GM19328 (cell line): ENCODE data around the gene AZU1.
"Not testable (repeated sequence)": the region's sequence is repeated elsewhere in the genome, so short reads cannot be mapped to it uniquely, and the experiment has no call there.

ENCODE experiments used
- ATAC-seq: cut with Tn5 transposase; IDR thresholded peaks from one replicate; pipeline ENCODE4 v1.9.1; 2021; ENCODE audit warnings: mild to moderate bottlenecking, moderate library complexity; ENCODE audit not compliant: unreplicated experiment

Gene AZU1

DNA sequence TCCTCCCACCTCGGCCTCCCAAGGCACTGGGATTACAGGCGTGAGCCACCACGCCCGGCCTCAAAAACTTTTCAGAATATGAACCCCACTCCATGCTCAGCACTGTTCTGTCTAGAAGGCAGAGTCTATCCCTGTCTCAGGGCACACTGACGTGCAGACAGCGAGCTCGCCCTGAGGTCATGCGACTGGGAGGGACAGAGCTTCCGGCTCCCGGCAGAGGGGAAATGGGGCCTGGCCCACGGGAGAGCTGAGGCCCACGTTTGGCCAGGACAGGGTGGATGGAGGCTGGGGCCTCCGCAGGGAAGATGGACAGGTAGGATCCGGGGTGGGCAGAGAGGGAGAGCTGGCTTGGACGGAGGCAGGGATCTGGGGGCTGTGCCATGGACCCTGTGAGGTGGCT is 2.8 kb upstream of the AZU1 start:
- no peak for ATAC-seq

- no peak for ATAC-seq
Observed at GRCh38 chr19:825897-826644, 1.6 kb upstream of the AZU1 start.

DNA sequence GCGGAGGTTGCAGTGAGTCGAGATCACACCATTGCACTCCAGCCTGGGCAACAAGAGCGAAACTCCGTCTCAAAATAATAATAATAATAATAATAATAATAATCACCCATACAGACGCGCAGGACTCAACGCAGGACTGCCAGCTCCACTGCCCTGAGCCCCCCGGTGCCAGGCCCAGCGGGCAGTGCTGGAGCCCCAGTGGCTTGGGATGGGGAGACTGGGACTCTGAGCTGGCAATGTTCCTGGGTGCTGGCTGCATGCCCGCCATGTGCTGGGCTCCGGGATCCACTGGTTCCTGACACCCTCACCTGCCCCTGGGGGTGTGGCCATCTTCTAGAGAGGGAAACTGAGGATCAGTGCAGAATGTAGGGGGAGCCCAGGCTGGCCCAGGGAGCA is 325 bp upstream of the AZU1 start:
- no peak for ATAC-seq

GRCh38 chr19:829129-829758 is 1.6 kb downstream of the AZU1 start:
- no peak for ATAC-seq

DNA sequence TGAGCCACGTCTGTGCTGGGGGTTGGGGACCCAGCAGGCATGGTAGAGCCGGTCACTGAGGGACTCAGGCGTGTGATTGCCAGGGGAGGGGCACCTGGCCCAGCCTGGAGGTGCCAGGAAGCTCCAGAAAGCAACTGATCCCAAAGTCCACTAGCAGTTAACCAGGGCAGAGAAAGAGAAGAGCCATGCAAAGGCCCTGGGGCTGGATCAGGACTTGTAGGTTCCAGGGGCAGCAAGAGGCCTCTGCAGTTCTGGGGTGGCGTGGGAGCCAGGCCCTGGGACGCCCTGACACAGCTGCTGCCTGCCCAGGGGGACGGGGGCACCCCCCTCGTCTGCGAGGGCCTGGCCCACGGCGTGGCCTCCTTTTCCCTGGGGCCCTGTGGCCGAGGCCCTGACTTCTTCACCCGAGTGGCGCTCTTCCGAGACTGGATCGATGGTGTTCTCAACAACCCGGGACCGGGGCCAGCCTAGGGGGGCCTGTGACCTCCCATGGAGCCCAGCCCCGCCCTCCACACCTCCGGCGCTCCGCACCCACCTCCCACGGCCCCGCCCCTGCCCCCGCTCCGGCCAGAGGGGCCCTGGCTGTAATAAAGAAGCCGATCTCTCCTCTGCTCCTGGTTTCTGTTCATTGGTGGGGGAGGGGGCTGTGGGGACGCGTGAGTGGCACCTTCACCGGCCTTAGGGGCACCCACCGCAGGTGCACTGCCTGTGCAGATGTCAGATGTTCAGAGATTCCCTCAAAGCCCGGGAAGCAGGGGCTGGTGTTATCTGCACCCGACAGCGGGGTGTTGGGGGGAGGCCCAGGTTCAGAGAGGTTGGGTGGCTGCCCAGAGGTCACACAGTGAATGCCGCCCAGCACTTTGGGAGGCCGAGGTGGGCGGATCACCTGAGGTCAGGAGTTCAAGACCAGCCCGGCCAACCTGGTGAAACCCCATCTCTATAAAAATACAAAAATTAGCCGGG is 4.1 kb downstream of the AZU1 start:
- no peak for ATAC-seq

DNA sequence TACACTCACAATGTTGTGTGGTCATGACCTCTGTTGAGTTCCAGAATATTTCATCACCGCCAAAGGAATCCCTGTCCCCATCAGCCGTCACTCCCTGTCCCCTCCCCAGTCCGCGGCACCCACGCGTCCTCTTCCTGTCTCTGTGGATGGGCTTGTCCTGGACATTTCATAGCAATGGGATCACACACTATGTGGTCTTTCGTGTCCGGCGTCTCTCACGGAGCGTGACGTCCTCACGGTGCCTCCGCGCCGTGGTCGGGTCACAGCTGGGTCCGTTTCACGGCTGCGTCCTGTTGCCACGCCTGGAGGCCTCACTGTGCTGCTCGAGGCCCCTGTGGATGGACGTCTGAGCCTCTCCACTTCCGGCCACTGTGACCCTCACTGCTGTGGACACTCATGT is 6.6 kb downstream of the AZU1 start:
- no peak for ATAC-seq

DNA sequence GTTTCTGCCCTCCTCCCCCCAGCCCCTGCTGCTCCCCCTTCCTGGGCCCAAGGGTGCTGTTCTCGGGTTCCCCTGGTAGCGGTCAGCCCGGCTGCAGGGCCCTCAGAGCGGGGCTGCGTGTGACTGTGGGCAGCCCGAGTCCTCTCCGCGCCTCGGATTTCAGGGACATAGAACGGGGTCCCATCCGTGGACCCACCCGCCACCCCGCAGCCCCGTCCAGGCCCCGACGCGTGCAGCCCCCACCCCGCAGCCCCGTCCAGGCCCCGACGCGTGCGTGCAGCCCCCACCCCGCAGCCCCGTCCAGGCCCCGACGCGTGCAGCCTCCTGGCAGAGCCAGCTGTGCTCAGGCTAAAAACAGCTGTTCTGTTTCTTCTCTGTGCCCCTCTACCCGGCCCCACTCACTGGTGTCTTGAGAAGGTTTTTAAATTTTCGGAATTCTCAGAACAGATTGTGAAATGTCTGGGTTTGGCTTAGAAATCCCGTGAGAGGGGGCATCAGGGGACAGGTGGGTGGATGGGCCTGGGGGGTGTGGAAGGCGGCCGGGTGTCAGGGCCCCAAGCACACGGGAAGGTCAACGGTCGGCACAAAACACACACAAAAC is 7.7 kb downstream of the AZU1 start:
- no peak for ATAC-seq

GRCh38 chr19:840519-841206 is 13.0 kb downstream of the AZU1 start, which contains the start of gene PRTN3:
TSS of gene PRTN3 (plus strand) at chr19:840999. CDS start at chr19:841009, 10 bp downstream.
- no peak for ATAC-seq

- not testable (repeated sequence) for ATAC-seq
Observed at GRCh38 chr19:842802-843179, 15.2 kb downstream of the AZU1 start.

GRCh38 chr19:843180-843835 is 15.7 kb downstream of the AZU1 start:
- no peak for ATAC-seq

- no peak for ATAC-seq
Observed at GRCh38 chr19:843836-844545, 16.4 kb downstream of the AZU1 start.

DNA sequence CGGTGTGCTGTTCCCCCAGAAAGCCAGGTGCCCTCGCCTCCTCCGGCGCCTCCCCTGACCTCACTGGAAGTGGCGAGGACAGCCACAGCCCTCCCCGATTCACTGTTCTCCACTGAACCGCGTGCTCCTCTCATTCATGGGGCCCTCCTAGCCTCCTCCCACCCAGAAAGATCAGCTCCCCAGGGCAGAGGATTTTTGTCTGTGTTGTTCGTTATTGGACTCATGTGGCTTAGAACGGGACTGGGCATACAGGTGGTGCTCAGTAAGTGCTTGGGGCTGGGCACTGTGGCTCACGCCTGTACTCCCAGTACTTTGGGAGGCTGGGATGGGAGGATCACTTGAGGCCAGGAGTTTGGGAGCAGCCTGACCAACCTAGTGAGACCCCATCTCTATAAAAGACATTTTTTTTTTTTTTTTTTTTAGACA is 16.9 kb downstream of the AZU1 start:
- no peak for ATAC-seq

DNA sequence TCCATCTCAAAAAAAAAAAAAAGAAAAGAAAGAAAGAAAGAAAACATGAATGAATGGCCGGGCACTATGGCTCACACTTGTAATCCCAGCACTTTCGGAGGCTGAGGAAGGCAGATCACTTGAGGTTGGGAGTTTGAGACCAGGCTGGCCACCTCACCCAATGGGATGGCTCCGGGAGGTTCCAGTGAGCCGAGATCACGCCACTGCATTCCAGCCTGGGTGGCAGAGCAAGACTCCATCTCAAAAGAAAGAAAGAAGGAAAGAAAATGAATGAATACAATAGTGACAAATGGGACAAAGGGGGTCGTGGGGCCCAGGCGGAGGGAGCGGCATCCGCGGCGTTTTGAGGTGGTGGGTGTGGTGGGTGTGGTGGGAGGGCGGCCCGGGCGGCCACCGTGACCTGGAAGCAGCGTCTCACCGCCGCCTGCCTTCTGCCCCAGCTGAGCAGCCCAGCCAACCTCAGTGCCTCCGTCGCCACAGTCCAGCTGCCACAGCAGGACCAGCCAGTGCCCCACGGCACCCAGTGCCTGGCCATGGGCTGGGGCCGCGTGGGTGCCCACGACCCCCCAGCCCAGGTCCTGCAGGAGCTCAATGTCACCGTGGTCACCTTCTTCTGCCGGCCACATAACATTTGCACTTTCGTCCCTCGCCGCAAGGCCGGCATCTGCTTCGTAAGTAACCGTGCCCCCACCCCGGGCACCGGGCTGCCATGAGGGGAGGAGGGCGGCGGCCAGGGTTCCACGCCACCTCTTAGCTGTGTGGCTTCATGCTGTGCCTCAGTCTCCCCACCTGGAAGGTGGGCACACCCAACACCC is 18.3 kb downstream of the AZU1 start:
- no peak for ATAC-seq

DNA sequence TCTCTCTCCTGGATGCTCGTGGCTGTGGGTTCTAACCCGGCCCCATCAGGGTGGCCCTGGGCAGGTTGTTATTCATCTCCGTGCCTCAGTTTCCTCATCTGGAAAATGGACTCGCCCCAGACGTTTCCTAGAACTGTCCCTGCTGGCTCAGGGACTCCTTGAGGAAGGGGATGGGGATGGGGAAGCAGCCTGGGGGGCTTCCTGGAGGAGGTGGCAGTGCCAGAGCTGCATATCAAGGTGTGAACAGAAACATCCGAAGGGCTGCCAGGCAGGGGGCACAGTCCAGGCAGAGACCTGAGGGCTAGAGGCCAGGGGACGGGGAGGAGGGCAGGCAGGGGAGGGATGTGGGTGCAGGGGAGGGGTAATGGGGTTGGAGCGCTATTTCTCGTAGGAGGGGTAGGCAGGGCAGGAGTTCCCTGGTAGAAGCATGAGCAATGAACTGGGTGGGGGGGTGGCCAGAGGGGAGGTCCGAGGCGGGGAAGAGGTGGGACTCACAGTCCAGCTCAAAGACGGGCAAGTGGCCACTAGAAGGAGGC is 20.8 kb downstream of the AZU1 start:
- no peak for ATAC-seq

DNA sequence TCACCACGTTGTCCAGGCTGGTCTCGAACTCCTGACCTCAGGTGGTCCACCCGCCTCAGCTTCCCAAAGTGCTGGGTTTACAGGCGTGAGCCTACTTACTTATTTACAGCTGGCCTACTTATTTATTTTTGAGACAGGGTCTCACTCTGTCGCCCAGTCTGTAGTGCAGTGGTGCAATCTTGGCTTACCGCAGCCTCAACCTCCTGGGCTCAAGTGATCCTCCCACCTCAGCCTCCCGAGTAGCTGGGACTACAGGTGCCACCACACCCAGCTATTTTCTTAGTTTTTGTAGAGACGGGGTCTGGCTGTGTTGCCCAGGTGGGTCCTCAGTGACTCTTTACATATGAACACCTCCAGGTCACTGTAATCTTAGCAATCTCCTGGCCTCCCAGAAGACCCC is 21.6 kb downstream of the AZU1 start:
- not testable (repeated sequence) for ATAC-seq

- no peak for ATAC-seq
Observed at GRCh38 chr19:850221-850978, 22.8 kb downstream of the AZU1 start.

GRCh38 chr19:850979-851335 is 23.3 kb downstream of the AZU1 start:
- no peak for ATAC-seq
